DMS153 treated with DMSO at 0.1 percent for 48 hours (cell line): ENCODE results near the gene CFLAR.
"Not testable (repeated sequence)": the region's sequence is repeated elsewhere in the genome, so short reads cannot be mapped to it uniquely, and the experiment has no call there.

Source experiments
- DNase-seq: peaks from one replicate; lab custom pipeline; 2025; ENCODE audit not compliant: unreplicated experiment; lab: John Stamatoyannopoulos, UW

CFLAR gene

DNA sequence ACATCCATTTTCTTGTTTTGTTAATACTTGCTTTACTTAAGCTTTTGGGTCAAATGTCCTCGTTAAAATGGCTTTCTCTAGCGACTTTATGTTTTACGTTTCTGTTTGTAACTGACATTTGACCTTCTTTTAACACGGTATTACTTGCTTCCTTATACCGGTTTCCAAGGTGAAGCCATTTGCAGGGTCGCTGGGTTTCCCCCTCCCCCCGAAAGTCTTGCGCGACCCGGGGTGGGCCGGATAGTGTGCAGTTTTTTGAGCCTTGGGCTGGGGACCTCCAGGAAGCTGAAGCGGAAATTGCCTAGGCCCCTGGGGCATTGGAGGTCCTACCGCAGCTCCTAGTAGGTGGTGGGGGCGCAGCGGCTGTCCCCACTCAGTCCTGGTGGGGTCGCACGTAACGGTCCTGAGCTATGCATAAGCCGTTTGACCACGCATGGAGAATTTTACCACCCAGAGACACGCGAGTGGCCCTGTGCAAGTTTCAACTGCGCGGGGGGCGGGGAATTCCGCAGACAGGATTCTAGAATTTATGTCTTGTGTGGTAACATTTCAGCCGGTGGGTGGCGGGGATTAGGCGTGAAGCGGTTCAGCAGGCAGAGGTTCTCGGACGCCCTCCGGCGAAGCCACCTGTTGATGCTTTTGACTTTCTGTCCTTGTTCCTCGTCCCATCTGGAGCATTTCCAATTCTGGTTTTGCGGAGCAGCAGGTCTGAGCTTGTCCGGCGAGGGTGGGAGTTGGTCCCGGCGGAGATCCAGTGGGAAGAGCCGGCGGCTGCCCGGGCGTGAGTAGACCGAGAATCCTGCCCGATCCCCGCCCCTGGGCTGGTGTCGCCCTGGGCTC, 2.4 kb downstream of the CFLAR start:
- peak; percentile 79 for DNase-seq

DNA sequence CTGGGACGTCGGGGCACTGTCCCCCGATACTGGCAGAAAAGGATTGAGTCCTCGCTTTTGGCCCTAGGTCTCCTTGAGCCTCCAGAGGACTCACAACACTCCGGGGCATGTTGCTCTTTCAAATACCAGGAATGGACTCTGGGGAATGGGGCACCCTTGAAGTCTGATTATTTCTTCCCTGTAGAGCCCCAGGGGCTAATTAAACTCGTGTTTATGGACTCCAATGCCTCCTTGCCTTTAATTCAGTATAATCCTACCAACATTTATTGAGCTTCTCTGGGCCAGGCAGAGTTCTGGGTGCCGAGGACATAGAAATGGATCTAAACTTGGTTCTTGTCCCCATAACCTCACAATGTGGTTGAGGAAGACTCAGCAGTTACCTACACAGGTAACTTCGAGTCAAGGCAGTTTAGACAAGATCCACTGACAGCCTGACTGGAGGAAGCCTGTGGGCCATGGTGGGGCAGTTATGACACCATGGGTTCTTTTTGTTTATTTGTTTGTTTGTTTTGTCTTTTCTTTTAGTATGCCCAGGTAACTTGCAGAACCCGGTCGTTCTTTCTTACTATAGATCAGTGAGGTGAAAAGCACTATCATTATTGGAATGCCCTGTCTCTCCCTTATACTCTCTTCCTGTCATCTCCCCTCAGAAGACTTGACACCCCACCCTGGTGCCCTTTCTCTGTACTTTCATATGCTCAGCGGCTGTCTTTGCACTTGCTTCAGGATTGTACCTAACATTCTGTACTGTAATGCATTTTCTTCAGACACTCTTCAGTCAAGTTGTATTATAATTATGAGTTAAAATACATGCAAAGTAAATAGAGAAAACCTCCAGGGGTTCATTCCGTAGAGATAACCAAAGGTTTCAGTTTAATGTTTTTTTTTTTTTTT, 3.2 kb downstream of the CFLAR start:
- no peak for DNase-seq

DNA sequence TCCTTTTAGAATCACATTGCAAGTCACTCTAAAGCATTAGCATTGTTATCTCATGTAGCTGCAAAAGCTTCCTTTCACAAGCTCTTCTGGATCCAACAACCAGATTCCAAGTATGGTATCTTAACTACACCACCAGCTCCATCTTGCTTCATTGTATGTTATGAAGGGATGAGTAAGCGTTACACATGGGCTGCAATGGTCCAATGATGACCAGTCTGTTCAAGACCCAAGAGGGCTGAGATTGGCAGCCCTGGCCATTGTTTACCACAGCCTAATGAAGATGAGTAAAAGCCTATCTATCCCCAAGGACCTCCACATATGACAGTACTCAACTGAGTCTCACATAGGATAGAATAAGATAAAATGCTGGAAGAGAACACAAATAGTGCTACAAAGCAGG, 6.3 kb downstream of the CFLAR start:
- DNase-seq = no peak

DNA sequence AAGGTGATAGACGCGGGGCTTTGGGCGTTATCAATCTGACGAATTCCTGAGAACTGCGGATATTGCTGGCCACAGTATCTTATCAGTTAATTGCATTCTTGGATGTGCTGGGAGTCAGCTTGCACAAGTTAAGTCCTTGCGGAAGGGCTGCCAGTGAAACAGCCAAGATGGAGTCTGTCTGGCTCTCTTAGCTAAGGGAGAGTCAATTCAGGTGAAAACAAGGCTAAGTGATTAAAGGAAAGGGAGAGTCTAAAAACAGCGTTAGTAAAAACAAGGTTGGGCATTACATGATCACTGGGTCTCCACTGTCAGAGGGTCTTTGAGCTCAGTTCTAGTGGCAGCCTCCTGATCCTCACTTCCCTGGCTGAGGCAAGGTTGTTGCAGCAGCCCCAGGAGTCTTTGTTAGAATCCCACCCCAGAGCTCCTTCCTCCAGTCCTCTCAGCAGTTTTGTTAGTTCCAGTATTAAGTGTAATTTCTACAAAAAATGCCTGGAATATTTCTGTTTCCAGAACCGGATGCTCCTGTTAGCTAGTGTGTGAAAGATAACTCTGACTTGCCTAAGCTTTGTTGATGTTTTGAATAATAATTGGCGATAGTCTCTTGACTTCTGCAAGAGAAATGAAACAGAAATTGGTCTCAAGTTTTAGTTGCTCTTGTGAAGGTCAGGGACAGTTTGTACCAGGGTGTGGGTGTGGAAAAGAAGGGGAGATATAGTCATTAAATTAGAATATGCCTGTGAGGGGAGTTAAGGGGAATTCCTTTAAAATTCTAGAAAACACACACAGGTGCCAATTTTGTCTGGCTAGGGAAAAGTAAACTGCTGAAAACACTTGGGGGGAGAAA, 10.6 kb downstream of the CFLAR start:
- DNase-seq = no peak

DNA sequence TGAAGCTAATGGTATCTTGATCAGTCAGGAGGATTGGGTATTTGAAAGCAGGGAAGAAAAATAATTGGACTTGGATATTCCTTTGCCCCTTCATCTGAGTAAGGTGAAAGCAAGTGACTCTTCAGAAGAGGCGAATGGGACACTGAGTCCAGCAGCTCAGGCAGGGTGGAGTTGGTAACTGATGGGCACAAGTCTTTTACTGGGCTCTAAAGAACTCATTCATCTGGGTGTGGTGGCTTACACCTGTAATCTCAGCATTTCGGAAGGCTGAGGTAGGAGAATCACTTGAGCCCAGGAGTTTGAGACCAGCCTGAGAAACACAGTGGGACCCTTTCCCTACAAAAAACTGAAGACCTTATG, 11.2 kb downstream of the CFLAR start:
- DNase-seq = no peak

DNA sequence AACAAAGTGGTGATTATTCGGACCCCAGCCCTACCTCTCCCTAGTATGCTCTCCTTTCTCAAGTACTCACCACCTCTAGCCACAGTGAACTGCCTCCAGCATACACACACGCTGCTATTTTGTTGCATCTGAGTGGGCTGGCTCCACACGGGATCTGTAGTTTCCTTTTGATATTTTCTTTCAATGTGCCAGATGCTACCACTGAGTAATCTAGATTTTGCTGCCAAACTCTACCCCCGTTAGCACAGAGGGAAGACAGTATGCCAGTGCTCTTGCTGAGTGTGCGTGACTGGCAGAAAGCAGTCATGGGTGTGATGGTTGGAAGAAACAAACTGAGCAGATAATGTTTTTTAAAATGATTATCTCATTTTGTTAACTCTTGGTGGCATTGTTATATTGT, 11.6 kb downstream of the CFLAR start:
- no peak for DNase-seq

DNA sequence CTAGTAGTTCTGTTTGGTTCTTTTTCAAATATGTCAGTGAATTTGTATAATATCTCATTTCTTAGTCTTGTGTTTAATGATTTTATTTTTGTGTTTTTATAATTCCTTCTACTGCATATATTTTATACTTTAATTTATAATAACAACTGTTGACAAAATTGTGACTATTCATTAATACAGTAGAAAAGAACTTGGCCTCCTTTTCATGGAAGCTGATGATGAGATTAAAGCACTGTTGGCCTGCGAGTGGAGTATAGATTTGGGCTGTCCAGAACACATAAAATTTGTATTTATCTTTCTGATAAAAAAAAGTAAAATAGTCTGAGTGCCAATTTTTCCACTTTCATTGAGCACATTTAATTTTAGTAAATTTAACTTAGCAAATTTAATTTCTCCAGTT, 12.1 kb downstream of the CFLAR start:
- no peak for DNase-seq

DNA sequence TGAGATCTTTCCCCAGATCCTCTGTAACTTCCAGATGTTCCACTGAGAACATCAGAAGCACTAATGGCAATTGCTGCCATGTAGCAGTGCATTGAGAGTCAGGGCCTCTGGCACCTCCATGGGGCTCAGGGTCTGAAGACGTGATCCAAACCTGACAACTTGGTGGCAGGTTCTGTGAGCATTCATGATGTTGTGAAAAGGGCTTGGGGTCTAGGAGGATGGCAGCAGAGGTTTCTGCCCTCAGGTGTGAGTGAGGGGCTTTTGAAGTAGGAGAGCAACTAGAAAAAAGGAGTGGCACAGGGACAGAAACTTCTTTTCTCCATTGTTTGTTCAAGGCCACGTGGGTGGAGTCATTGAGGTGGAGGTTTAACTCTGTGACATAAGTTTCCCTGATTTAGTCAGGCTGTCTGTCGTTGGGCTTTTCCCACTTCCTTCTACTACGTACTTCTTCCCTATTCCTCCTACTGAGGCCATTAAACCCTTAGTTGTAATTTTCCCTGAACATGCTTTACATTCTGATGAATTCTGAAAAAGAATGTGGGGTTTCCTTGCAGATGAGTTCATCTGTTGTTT, 13.1 kb downstream of the CFLAR start:
- no peak for DNase-seq

DNA sequence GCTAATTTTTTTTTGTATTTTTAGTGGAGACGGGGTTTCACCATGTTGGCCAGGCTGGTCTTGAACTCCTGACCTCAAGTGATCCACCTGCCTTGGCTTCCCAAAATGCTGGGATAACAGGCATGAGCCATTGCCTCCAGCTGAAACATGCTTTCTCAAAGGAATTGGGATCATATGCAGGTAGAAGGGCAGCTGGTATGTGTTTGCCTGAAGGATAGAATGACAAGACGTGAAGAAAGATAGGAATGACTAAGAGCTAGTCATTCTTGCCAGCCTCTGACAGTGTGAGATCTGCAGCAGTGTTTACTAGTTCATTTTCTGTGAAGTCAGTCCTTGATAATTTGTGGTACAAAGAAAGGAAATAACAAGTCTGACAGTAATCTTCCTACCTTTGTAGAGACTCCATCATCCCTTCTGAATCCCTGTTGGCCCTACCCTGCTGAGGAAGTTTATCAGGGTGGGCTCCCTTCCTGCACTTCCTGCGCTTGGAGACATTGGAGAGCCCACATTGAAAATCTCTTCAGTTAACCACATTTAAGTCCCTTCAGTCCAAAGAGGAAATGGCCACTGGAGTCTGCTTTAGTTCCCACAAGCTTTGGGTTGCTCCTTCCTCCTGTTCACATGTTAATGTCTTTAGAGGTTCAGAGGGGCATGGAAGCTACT, 14.7 kb downstream of the CFLAR start:
- DNase-seq = no peak

DNA sequence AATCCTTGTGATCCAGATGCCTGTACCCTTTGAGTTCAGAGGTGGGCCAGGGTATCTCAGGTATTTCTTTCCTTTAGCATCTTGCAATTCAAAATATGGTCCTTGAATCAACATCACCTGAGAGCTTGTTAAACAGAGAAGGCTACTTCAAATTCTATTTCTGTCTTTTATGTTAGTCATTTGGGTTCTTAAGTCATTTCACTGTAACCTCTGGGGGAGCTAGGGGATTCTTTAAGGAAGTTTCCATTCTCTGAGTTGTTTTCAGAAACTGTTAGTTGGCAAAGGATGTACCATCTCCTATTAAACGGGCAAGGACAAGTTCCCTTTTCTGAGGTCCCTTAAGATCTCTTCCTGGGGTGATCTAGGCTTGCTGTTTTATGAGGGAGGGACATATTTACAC, 16.6 kb downstream of the CFLAR start:
- no peak for DNase-seq

DNA sequence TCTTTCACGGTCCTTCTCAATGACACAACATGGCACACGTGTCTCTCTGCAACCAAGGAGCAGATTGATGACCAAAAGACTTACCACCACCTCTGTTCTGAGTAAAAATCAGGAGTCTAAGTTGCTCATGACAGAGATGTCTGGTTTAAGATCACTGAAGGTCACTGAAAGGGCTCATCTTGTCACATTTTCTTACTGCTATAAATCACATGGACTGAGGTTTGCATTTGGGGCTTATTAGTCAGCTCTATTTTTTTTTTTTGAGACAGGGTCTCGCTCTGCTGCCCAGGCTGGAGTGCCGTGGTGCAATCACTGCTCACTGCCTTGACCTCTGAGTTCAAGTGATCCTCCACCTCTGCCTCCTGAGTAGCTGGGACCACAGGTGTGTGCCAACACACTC, 19.4 kb downstream of the CFLAR start:
- DNase-seq = no peak

DNA sequence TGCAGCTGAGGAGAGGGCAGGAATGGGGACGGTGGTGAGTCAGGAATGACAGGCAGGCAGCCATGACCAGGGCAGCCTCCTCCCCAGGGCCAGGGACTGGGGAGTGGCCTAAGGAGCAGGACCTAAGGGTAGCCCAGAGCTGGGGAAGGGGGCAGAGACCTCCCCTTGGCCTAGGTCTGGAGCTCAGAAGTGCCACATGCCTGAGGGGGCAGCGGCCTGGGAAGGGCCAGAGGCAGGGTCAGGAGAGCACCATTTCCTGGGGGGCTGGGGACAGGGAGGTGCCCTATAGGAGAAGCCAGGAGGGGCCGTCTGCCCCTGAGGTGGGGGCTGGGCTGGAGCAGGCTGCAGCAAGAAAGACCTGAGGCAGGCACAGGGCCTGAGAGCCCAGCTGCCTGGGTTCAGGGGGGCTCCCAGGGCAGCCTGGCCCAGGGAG, 20.9 kb downstream of the CFLAR start:
- no peak for DNase-seq

DNA sequence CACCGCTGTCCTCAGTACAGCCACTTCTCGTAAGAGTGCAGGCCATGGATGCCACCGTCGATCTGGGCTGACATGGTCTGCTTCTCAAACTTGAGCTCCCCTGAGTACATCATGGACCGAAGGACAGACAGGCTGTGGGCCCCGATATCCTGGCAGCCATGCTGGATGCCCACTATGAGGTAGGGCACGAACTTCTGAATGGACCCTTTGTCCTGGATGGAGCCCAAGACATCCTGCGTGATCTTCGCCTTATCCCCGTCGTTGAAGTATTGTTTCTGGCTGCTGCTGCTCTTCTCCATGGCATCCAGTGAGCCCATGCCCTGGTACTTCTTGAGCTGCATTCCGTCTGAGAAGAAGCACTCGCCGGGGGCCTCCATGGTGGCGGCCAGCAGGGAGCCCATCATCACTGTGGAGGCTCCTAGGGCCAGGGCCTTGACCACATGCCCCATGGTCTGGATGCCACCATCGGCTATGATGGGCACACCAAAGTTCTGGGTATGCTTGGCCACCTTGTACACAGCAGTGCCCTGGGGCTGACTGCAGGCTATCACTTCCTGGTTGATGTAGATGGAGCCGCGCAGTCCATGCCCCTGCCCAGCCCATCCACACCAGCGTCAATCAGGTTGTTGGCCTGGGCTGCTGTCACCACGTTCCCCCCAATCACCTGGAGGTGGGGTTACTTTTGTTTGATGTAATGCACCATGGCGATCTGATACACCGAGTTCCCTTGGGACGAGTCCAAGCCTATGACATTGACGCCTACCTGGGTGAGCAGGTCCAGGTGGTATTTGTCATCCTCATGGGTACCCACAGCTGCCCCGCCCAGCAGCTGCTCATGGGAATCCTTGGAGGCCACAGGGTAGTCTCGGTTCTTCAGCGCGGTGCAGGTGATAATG, 21.8 kb downstream of the CFLAR start:
- DNase-seq = no peak

DNA sequence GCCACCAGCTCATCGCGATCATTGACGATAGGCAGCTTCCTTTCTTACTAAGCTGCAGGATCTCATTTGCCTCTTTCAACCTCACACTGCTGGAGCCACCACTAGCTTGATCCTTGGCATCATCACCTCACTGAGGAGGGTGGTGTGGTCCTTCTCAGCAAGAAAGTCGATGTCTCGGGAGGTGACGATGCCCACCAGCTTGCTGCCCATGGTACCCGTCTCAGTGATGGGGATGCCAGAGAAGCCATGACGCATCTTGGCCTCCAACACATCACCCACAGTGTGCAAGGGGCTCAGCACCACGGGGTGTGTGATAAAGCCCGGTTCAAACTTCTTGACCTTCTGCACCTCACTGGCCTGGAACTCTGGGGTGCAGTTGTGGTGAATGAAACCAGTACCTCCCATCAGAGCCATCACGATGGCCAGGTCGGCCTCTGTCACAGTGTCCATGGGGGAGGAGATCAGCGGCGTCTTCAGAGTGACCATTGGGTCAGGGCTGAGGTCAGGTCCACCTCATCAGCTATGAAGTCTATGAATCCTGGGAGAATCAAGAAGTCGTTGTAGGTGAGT, 22.5 kb downstream of the CFLAR start:
- DNase-seq = no peak

DNA sequence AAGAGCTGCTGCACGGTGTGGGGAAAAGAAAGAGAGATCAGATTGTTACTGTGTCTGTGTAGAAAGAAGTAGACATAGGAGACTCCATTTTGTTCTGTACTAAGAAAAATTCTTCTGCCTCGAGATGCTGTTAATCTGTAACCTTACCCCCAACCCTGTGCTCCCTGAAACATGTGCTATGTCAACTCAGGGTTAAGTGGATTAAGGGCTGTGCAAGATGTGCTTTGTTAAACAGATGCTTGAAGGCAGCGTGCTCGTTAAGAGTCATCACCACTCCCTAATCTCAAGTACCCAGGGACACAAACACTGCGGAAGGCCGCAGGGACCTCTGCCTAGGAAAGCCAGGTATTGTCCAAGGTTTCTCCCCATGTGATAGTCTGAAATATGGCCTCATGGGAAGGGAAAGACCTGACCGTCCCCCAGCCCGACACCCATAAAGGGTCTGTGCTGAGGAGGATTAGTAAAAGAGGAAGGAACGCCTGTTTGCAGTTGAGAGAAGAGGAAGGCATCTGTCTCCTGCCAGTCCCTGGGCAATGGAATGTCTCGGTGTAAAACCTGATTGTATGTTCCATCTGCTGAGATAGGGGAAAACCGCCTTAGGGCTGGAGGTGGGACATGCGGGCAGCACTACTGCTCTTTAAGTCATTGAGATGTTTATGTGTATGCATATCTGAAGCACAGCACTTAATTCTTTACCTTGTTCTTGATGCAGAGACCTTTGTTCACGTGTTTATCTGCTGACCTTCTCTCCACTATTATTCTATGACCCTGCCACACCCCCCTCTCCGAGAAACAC, 23.2 kb downstream of the CFLAR start:
- DNase-seq = not testable (repeated sequence)

DNA sequence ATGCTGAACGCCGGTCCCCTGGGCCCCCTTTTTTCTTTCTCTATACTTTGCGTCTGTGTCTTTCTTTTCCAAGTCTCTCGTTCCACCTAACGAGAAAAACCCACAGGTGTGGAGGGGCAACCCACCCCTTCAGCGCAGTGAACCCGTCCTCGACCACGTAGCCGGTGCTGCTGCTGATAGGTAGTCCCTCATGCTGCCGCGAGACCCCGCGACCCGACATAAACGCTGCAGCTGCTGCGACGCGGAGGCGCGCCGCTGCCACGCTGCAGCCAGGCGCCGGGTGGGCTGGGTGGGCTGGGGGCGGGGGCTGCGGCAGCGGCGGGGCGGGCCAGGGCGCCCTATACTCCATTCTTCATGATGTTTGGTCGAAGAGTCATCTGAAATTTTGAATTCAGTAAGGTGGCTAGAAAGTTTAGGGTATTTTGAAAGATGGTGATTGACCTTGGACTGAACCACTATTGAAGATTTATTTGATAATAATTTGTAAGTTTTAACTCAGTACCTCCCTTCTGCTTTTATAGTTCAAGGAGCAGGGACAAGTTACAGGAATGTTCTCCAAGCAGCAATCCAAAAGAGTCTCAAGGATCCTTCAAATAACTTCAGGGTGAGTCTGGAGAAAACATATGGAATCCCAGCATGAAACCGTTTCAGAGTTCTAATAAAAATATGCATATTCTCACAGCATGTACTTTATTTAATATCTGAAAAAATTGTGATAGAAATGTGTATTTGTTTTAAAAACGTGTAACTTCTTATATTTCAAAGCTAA, 24.1 kb downstream of the CFLAR start:
- DNase-seq = no peak
